ENCODE data around the gene YARS1. TPM values are rescaled to one million over a fixed set of nuclear protein-coding genes. Genes with fewer than 3 reads are reported as not detected.

The YARS1 gene
- total RNA-seq, 1 experiment from 2014 or later, result 244 TPM

- TF ChIP-seq CTCF (IDR thresholded peaks at IDR 0.05 in 2 of 3, conservative IDR thresholded peaks at IDR 0.05 in 1 of 3; ENCODE audit: borderline replicate concordance in 1 of 3, insufficient read depth in 1 of 3, low read depth in 2 of 3, low read length in 2 of 3) (no peak), RAD21 (IDR thresholded peaks at IDR 0.05; ENCODE audit: low read depth) (no peak), JUND (IDR thresholded peaks at IDR 0.05) (no peak)
Measured at GRCh38 chr1:32817159-32817814, at the start of gene YARS1, which contains the start of gene S100PBP (continued).

- TF ChIP-seq SRF (IDR thresholded peaks at IDR 0.05; ENCODE audit: low read depth) (no peak), TCF7L2 (IDR thresholded peaks at IDR 0.05; ENCODE audit: borderline replicate concordance, extremely low read depth, insufficient read depth, insufficient read length) (no peak), CBX3 (IDR thresholded peaks at IDR 0.05; ENCODE audit: low read depth) (no peak), ELF1 (IDR thresholded peaks at IDR 0.05; ENCODE audit: borderline replicate concordance, low read depth) (no peak), ZFX (IDR thresholded peaks at IDR 0.05) (no peak), ZNF274 (IDR thresholded peaks at IDR 0.05; ENCODE audit: low read depth, low read length) (no peak), CEBPB (IDR thresholded peaks at IDR 0.05; ENCODE audit: low read depth) (no peak), SP1 (IDR thresholded peaks at IDR 0.05; ENCODE audit: low read depth) (no peak), ATF3 (IDR thresholded peaks at IDR 0.05) (no peak), MAX (IDR thresholded peaks at IDR 0.05) (no peak)
- Histone ChIP-seq H3K4me1 (ENCODE audit: control insufficient read depth in 1 of 2, insufficient read depth in 2 of 2, low read length in 2 of 2) (no peaks in the 10 kb centered on the region), H3K27me3 (ENCODE audit: insufficient read depth, low read length) (no peaks in the 10 kb centered on the region), H3K4me2 (ENCODE audit: low read length) (no peak overlapping the region), H2AFZ (ENCODE audit: low read depth, low read length, poor library complexity, severe bottlenecking) (no peak overlapping the region), H3K36me3 (ENCODE audit: control insufficient read depth in 1 of 2, insufficient read depth in 2 of 2, low read length in 2 of 2) (no peaks in the 10 kb centered on the region), H3K27ac (ENCODE audit: low read depth, low read length) (no peak overlapping the region), H3K9me3 (ENCODE audit: control insufficient read depth in 1 of 2, insufficient read depth in 1 of 2, low read depth in 1 of 2, low read length in 2 of 2) (no peaks in the 10 kb centered on the region), H4K20me1 (ENCODE audit: insufficient read depth) (no peaks in the 10 kb centered on the region), H3K9me2 (ENCODE audit: insufficient read depth) (no peaks in the 10 kb centered on the region), H3K79me2 (ENCODE audit: insufficient read depth, low read length) (no peaks in the 10 kb centered on the region), H3K9ac (ENCODE audit: low read length) (no peak overlapping the region), H3K4me3 (replicated peaks in 1 of 2; ENCODE audit: low read depth in 1 of 2, low read length in 2 of 2) (no peak overlapping the region)
- ChIA-PET CTCF (interaction anchor here (0.7 kb wide), 1 partner anchor 11 kb away, joined by 3 read pairs; no protein-coding TSS in a partner anchor), POLR2A (no interaction called here), RAD21 (ENCODE audit: low non-redundant PET in 1 of 2, low total read pairs in 2 of 2, uncharacterized antibody in 2 of 2, unreplicated experiment in 2 of 2) (no interaction called here)
- ATAC-seq (no peak), DNase-seq (ENCODE audit: low read depth, low spot score) (no peak)
- BruUV-seq (replicated peaks), result no TSS peak
- intact Hi-C loops (cut with micrococcal nuclease), result no loop called here
Measured at GRCh38 chr1:32865639-32866405, 48.7 kb upstream of the YARS1 start.
